K562 (cell line): ENCODE results near the gene TMEM168. TPM values are rescaled to one million over a fixed set of nuclear protein-coding genes. Genes with fewer than 3 reads are reported as not detected.

ENCODE experiments used
- ATF1 ChIP-seq, 2 experiments: fragments of 450-650 bp in 1 of 2; IDR thresholded peaks; 2 replicates each; pipeline ENCODE4 v1.6.1; 2016; ENCODE audit warnings: missing compliant biosample characterization in 1 of 2, missing genetic modification characterization in 1 of 2
- BCOR ChIP-seq: fragments of 450-650 bp; IDR thresholded peaks from 2 replicates; pipeline ENCODE4 v1.6.1; 2016
- BRD9 ChIP-seq: fragments of 450-650 bp; IDR thresholded peaks from 2 replicates; pipeline ENCODE4 v1.6.1; 2018; ENCODE audit warnings: low read depth; ENCODE audit not compliant: partially characterized antibody
- C11orf30 ChIP-seq: fragments of 450-650 bp; IDR thresholded peaks from 2 replicates; pipeline ENCODE4 v1.6.1; 2016; ENCODE audit warnings: low read depth, mild to moderate bottlenecking
- CHD1 ChIP-seq: fragments of 200-600 bp; sonication (generic); IDR thresholded peaks from one replicate; pipeline ENCODE4 v1.6.1; 2012; ENCODE audit warnings: mild to moderate bottlenecking, moderate library complexity, low read length, inconsistent platforms
- CSDE1 ChIP-seq, 2 experiments: fragments of 450-650 bp; IDR thresholded peaks; 2 replicates each; pipeline ENCODE4 v1.6.1; 2016; ENCODE audit warnings: mild to moderate bottlenecking in 1 of 2
- E2F3 ChIP-seq: fragments of 250-450 bp; sonication (Bioruptor Pico); IDR thresholded peaks from 2 replicates; pipeline ENCODE4 v1.4.0; 2020; ENCODE audit warnings: mild to moderate bottlenecking
- FOXM1 ChIP-seq, 2 experiments: fragments of 450-650 bp in 1 of 2; sonication (generic) in 1 of 2; formaldehyde crosslinking in 1 of 2; IDR thresholded peaks; 2 replicates each; pipeline versions ENCODE4 v1.6.1 to v1.9.0; 2017 to 2022; ENCODE audit warnings: low read depth in 2 of 2, mild to moderate bottlenecking in 2 of 2, missing genetic modification reagents in 1 of 2, moderate library complexity in 1 of 2
- GABPB2 ChIP-seq: fragments of 250-450 bp; sonication (Bioruptor Pico); conservative IDR thresholded peaks from 2 replicates; pipeline ENCODE4 v1.5.1; 2021; ENCODE audit warnings: mild to moderate bottlenecking
- HLTF ChIP-seq: fragments of 450-650 bp; IDR thresholded peaks from 2 replicates; pipeline ENCODE4 v1.6.1; 2016
- MAFF ChIP-seq: IDR thresholded peaks from 2 replicates; pipeline ENCODE4 v1.6.1; 2012; ENCODE audit warnings: low read length, improper control_type of control experiment
- MTA1 ChIP-seq: fragments of 450-650 bp; IDR thresholded peaks from 2 replicates; pipeline ENCODE4 v1.6.1; 2017; ENCODE audit warnings: borderline replicate concordance
- NFYB ChIP-seq: IDR thresholded peaks from 2 replicates; pipeline ENCODE4 v1.6.1; 2011; ENCODE audit warnings: mild to moderate bottlenecking, moderate library complexity; ENCODE audit not compliant: insufficient read length; ENCODE audit errors: extremely low read depth
- NR1H2 ChIP-seq: sonication (generic); formaldehyde crosslinking; IDR thresholded peaks from 2 replicates; pipeline ENCODE4 v1.4.0; 2020; ENCODE audit warnings: mild to moderate bottlenecking, missing genetic modification reagents
- PTTG1 ChIP-seq: fragments of 450-650 bp; IDR thresholded peaks from 2 replicates; pipeline ENCODE4 v1.6.1; 2016; ENCODE audit warnings: low read depth, mild to moderate bottlenecking, missing genetic modification characterization, missing compliant biosample characterization
- RBM17 ChIP-seq: fragments of 200-400 bp; formaldehyde crosslinking; IDR thresholded peaks from 2 replicates; pipeline ENCODE4 v1.6.1; 2017; ENCODE audit warnings: low read depth, mild to moderate bottlenecking, low read length, borderline replicate concordance
- SAFB2 ChIP-seq: fragments of 200-400 bp; formaldehyde crosslinking; IDR thresholded peaks from 2 replicates; pipeline ENCODE4 v1.6.1; 2018; ENCODE audit warnings: borderline replicate concordance, low read length, low read depth, moderate library complexity; ENCODE audit not compliant: severe bottlenecking
- SIX5 ChIP-seq, 2 experiments: IDR thresholded peaks; 2 replicates each; pipeline ENCODE4 v1.6.1; 2011; ENCODE audit warnings: low read length in 2 of 2, borderline replicate concordance in 1 of 2, low read depth in 1 of 2, mild to moderate bottlenecking in 1 of 2, moderate library complexity in 1 of 2; ENCODE audit not compliant: insufficient read depth in 1 of 2
- SMARCC2 ChIP-seq: fragments of 450-650 bp; IDR thresholded peaks from 2 replicates; pipeline ENCODE4 v1.6.1; 2017; ENCODE audit warnings: antibody characterized with exemption, moderate library complexity, mild to moderate bottlenecking, low read depth
- TEAD1 ChIP-seq, 2 experiments: fragments of 450-650 bp in 1 of 2; sonication (generic) in 1 of 2; formaldehyde crosslinking; IDR thresholded peaks; 2 replicates each; pipeline versions ENCODE4 v1.4.0 to v1.8.0; 2020 to 2022; ENCODE audit warnings: mild to moderate bottlenecking in 2 of 2, missing genetic modification reagents in 1 of 2
- ZC3H11A ChIP-seq: IDR thresholded peaks from 2 replicates; pipeline ENCODE4 v1.6.1; 2012; ENCODE audit warnings: low read depth, low read length, improper control_type of control experiment
- ZNF12 ChIP-seq: sonication (generic); formaldehyde crosslinking; IDR thresholded peaks from 2 replicates; pipeline ENCODE4 v1.4.0; 2020; ENCODE audit warnings: mild to moderate bottlenecking, missing genetic modification reagents
- ZNF121 ChIP-seq: sonication (generic); formaldehyde crosslinking; conservative IDR thresholded peaks from 2 replicates; pipeline ENCODE4 v1.8.0; 2022; ENCODE audit warnings: missing genetic modification reagents
- ZNF124 ChIP-seq: sonication (generic); formaldehyde crosslinking; IDR thresholded peaks from 2 replicates; pipeline ENCODE4 v1.8.1; 2022; ENCODE audit warnings: missing genetic modification reagents
- ZNF212 ChIP-seq: fragments of 450-650 bp; formaldehyde crosslinking; IDR thresholded peaks from 2 replicates; pipeline ENCODE4 v1.4.0; 2020; ENCODE audit warnings: mild to moderate bottlenecking
- ZNF263 ChIP-seq: sonication (generic); formaldehyde crosslinking; IDR thresholded peaks from 2 replicates; pipeline ENCODE4 v1.8.0; 2022; ENCODE audit warnings: mild to moderate bottlenecking, missing genetic modification reagents, borderline replicate concordance
- ZNF3 ChIP-seq: fragments of 250-450 bp; sonication (Bioruptor Pico); IDR thresholded peaks from 2 replicates; pipeline ENCODE4 v1.5.0; 2021; ENCODE audit warnings: mild to moderate bottlenecking, moderate library complexity
- ZNF431 ChIP-seq: sonication (generic); formaldehyde crosslinking; IDR thresholded peaks from 2 replicates; pipeline ENCODE4 v1.8.0; 2022; ENCODE audit warnings: mild to moderate bottlenecking, missing genetic modification reagents
- ZNF507 ChIP-seq: conservative IDR thresholded peaks from 2 replicates; pipeline ENCODE4 v1.6.1; 2017; ENCODE audit warnings: missing genetic modification characterization, missing compliant biosample characterization
- ZNF551 ChIP-seq: fragments of 250-450 bp; sonication (Bioruptor Pico); IDR thresholded peaks from 2 replicates; pipeline ENCODE4 v1.5.0; 2021; ENCODE audit warnings: mild to moderate bottlenecking, moderate library complexity
- ZZZ3 ChIP-seq: fragments of 450-650 bp; IDR thresholded peaks from 2 replicates; pipeline ENCODE4 v1.6.1; 2016; ENCODE audit warnings: antibody characterized with exemption, mild to moderate bottlenecking, moderate library complexity
- polyA plus RNA-seq, 8 experiments: library from polyadenylated mRNA; depleted of rRNA in 4 of 8; stranded (reverse) in 5 of 8; unstranded in 3 of 8; fragments of >200 nt; fragmentation: Nextera tagmentation in 2 of 8; fragmentation: Illumina TruSeq in 1 of 8; extraction: Ambion mirVana in 2 of 8; extraction: Trizol in 1 of 8; gene quantifications; 2 replicates each; pipeline versions ENCODE4 v1.2.1 to v1.2.3, GENCODE V29; 2011 to 2014; ENCODE audit warnings: inconsistent platforms in 1 of 8, missing spikeins in 1 of 8
- total RNA-seq, 7 experiments: library from RNA; depleted of rRNA in 6 of 7; stranded (reverse); fragments of >200 nt in 6 of 7; fragmentation: Illumina TruSeq in 2 of 7; extraction: Trizol in 2 of 7; gene quantifications; 2 replicates each; pipeline versions ENCODE4 v1.2.1 to v1.2.3, GENCODE V29; 2011 to 2021; ENCODE audit warnings: low replicate concordance in 1 of 7
- TF ChIP-seq, protein P1 (sequence below): IDR thresholded peaks from 2 replicates; pipeline ENCODE4 v1.6.1; 2012; ENCODE audit warnings: low read depth, low read length, improper control_type of control experiment, borderline replicate concordance

Gene TMEM168
- total and polyA plus RNA-seq, 9 of the 15 experiments (the other 6 are each of a cell fraction or from before 2014, with no cell fraction given), result 19.7 to 50.7 (median 25.4) TPM

GRCh38 chr7:112790586-112791003, 402 bp upstream of the TMEM168 start (continued):
- no peak for TF ChIP-seq ZNF212 (CRISPR knock-in tag)
- no peak for TF ChIP-seq ATF1 (CRISPR knock-in tag; IDR thresholded peaks at IDR 0.05)
- TF ChIP-seq ATF1 (tag; IDR thresholded peaks at IDR 0.05), result no peak
- TF ChIP-seq ZC3H11A, result 0 out of 2 replicates have a peak, but pooled peaks have one; percentile 58
- TF ChIP-seq SMARCC2, result no peak
- no peak for TF ChIP-seq SAFB2
- no peak for TF ChIP-seq ZNF3 (CRISPR knock-in tag)
- no peak for TF ChIP-seq MAFF
- no peak for TF ChIP-seq BRD9
- TF ChIP-seq E2F3 (CRISPR knock-in tag), result no peak
- no peak for TF ChIP-seq ZNF124 (CRISPR knock-in tag)
- TF ChIP-seq HLTF, result no peak
- TF ChIP-seq GABPB2 (CRISPR knock-in tag), result no peak
- TF ChIP-seq BCOR, result no peak
- no peak for TF ChIP-seq ZZZ3
- no peak for TF ChIP-seq ZNF121
- TF ChIP-seq RBM17, result no peak
- no peak for TF ChIP-seq SIX5 (IDR thresholded peaks at IDR 0.05; ENCODE audit: borderline replicate concordance in 1 of 2, insufficient read depth in 1 of 2, low read depth in 1 of 2, low read length in 2 of 2)
- TF ChIP-seq PTTG1 (tag), result no peak
- TF ChIP-seq, protein P1, sequence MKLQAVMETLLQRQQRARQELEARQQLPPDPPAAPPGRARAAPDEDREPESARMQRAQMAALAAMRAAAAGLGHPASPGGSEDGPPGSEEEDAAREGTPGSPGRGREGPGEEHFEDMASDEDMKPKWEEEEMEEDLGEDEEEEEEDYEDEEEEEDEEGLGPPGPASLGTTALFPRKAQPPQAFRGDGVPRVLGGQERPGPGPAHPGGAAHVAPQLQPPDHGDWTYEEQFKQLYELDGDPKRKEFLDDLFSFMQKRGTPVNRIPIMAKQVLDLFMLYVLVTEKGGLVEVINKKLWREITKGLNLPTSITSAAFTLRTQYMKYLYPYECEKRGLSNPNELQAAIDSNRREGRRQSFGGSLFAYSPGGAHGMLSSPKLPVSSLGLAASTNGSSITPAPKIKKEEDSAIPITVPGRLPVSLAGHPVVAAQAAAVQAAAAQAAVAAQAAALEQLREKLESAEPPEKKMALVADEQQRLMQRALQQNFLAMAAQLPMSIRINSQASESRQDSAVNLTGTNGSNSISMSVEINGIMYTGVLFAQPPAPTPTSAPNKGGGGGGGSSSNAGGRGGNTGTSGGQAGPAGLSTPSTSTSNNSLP, result no peak
- TF ChIP-seq ZNF263 (CRISPR knock-in tag), result no peak
- no peak for TF ChIP-seq CHD1
- no peak for TF ChIP-seq ZNF551 (CRISPR knock-in tag)
- TF ChIP-seq ZNF12 (CRISPR knock-in tag), result no peak
- no peak for TF ChIP-seq ZNF507
- TF ChIP-seq C11orf30, result no peak
- no peak for TF ChIP-seq NR1H2
- no peak for TF ChIP-seq NFYB
- TF ChIP-seq CSDE1 (IDR thresholded peaks at IDR 0.05), result no peak
- no peak for TF ChIP-seq FOXM1 (IDR thresholded peaks at IDR 0.05; ENCODE audit: low read depth)
- TF ChIP-seq FOXM1 (CRISPR knock-in tag; IDR thresholded peaks at IDR 0.05; ENCODE audit: low read depth), result no peak
- TF ChIP-seq ZNF431, result 0 out of 2 replicates have a peak, but pooled peaks have one; percentile 4
- TF ChIP-seq MTA1, result peak; percentile 69; the same call in 1 of the 2 replicates
- TF ChIP-seq TEAD1 (CRISPR knock-in tag; IDR thresholded peaks at IDR 0.05), result no peak
